GM23338 (cell line): ENCODE results near the gene SLC28A1. TPM values are rescaled to one million over a fixed set of nuclear protein-coding genes. Genes with fewer than 3 reads are reported as not detected.
A peak's percentile ranks its signal among the peaks of the same experiment; 100 is the strongest.

Experiments
- ATAC-seq: fragments of 200-7000 bp; cut with Tn5 transposase; 3 replicates; pipeline ENCODE4 v1.9.1; 2020
- DNase-seq: peaks from one replicate; pipeline ENCODE4 v3.0.0-alpha.2; 2015; ENCODE audit warnings: low spot score
- H2AFZ ChIP-seq: fragments of 200-600 bp; sonication (generic); 2 replicates; pipeline ENCODE4 v1.8.0; 2016; ENCODE audit warnings: antibody characterized with exemption, mild to moderate bottlenecking, moderate library complexity
- H3F3A ChIP-seq: fragments of 200-600 bp; sonication (generic); replicated peaks from 2 replicates; pipeline ENCODE4 v1.8.0; 2017; ENCODE audit warnings: antibody characterized with exemption, mixed run types, low read depth
- H3K27ac ChIP-seq: fragments of 200-600 bp; sonication (generic); 2 replicates; pipeline ENCODE4 v1.6.1; 2016; ENCODE audit warnings: low read depth
- H3K27me3 ChIP-seq: fragments of 200-600 bp; sonication (generic); 2 replicates; pipeline ENCODE4 v1.8.0; 2016; ENCODE audit warnings: mild to moderate bottlenecking, mixed run types, moderate library complexity; ENCODE audit not compliant: insufficient read depth
- H3K36me3 ChIP-seq: fragments of 200-600 bp; sonication (generic); 2 replicates; pipeline ENCODE4 v1.8.0; 2016; ENCODE audit warnings: mild to moderate bottlenecking; ENCODE audit not compliant: insufficient read depth
- H3K4me1 ChIP-seq: fragments of 200-600 bp; sonication (generic); 2 replicates; pipeline ENCODE4 v1.8.0; 2016; ENCODE audit warnings: mild to moderate bottlenecking, moderate library complexity; ENCODE audit not compliant: insufficient read depth
- H3K4me2 ChIP-seq: fragments of 200-600 bp; sonication (generic); 2 replicates; pipeline ENCODE4 v1.7.1; 2017; ENCODE audit warnings: mixed run types
- H3K4me3 ChIP-seq: fragments of 200-600 bp; sonication (generic); 2 replicates; pipeline ENCODE4 v1.6.1; 2016; ENCODE audit warnings: mixed run types
- H3K79me2 ChIP-seq: fragments of 200-600 bp; sonication (generic); replicated peaks from 2 replicates; pipeline ENCODE4 v1.8.0; 2017; ENCODE audit warnings: mild to moderate bottlenecking; ENCODE audit not compliant: insufficient read depth
- H3K9me2 ChIP-seq: fragments of 200-600 bp; sonication (generic); 2 replicates; pipeline ENCODE4 v1.8.0; 2017; ENCODE audit not compliant: insufficient read depth
- H4K20me1 ChIP-seq: fragments of 200-600 bp; sonication (generic); replicated peaks from 2 replicates; pipeline ENCODE4 v1.8.0; 2017; ENCODE audit warnings: mild to moderate bottlenecking; ENCODE audit not compliant: insufficient read depth
- H3K27ac Mint-ChIP-seq: 2 replicates; pipeline ENCODE4 v1.8.0; 2020; ENCODE audit warnings: inconsistent platforms, mild to moderate bottlenecking, moderate library complexity, mixed read lengths
- H3K27me3 Mint-ChIP-seq: 3 replicates; pipeline ENCODE4 v1.8.0; 2022; ENCODE audit warnings: low read depth, mild to moderate bottlenecking, moderate library complexity, mixed read lengths, inconsistent platforms; ENCODE audit not compliant: insufficient read depth, poor library complexity
- H3K36me3 Mint-ChIP-seq: 3 replicates; pipeline ENCODE4 v1.8.0; 2021; ENCODE audit warnings: low read depth, mild to moderate bottlenecking, inconsistent platforms, moderate library complexity, mixed read lengths
- H3K4me1 Mint-ChIP-seq: 3 replicates; pipeline ENCODE4 v1.8.0; 2020; ENCODE audit warnings: mild to moderate bottlenecking, inconsistent platforms, mixed read lengths
- H3K4me3 Mint-ChIP-seq: 3 replicates; pipeline ENCODE4 v1.8.0; 2021; ENCODE audit warnings: moderate library complexity, mild to moderate bottlenecking, inconsistent platforms, mixed read lengths
- H3K9me3 Mint-ChIP-seq: 3 replicates; pipeline ENCODE4 v1.8.0; 2020; ENCODE audit warnings: moderate library complexity, mild to moderate bottlenecking, inconsistent platforms, mixed read lengths
- CREB1 ChIP-seq: fragments of 250-450 bp; sonication (Bioruptor Pico); IDR thresholded peaks from 2 replicates; pipeline ENCODE4 v1.5.0; 2020; ENCODE audit warnings: low read depth, mild to moderate bottlenecking, moderate library complexity
- CTCF ChIP-seq, 2 experiments: fragments of 200-600 bp in 1 of 2; sonication (generic) in 1 of 2; conservative IDR thresholded peaks; 2 replicates each; pipeline versions ENCODE4 v1.5.1 to v1.6.1; 2016 to 2017; ENCODE audit warnings: antibody characterized with exemption in 2 of 2, low read depth in 2 of 2, mild to moderate bottlenecking in 2 of 2, moderate library complexity in 1 of 2
- ETS1 ChIP-seq: IDR thresholded peaks from 2 replicates; pipeline ENCODE4 v1.6.1; 2016; ENCODE audit warnings: antibody characterized with exemption
- EZH2 ChIP-seq: fragments of 200-600 bp; sonication (generic); IDR thresholded peaks from one replicate; pipeline ENCODE4 v1.8.0; 2017; ENCODE audit warnings: antibody characterized with exemption, mild to moderate bottlenecking, low read depth; ENCODE audit not compliant: unreplicated experiment
- JUNB ChIP-seq: IDR thresholded peaks from one replicate; pipeline ENCODE4 v1.6.1; 2016; ENCODE audit warnings: antibody characterized with exemption; ENCODE audit not compliant: unreplicated experiment
- NANOG ChIP-seq: IDR thresholded peaks from 2 replicates; pipeline ENCODE4 v1.6.1; 2016; ENCODE audit warnings: antibody characterized with exemption, borderline replicate concordance
- STAT1 ChIP-seq: IDR thresholded peaks from one replicate; pipeline ENCODE4 v1.6.1; 2016; ENCODE audit warnings: antibody characterized with exemption; ENCODE audit not compliant: unreplicated experiment
- ZNF114 ChIP-seq: fragments of 250-450 bp; sonication (Bioruptor Pico); IDR thresholded peaks from 2 replicates; pipeline ENCODE4 v1.5.0; 2020; ENCODE audit warnings: mild to moderate bottlenecking, moderate library complexity
- polyA plus RNA-seq: library from polyadenylated mRNA; unstranded; fragments of >200 nt; fragmentation: Nextera tagmentation; extraction: Ambion mirVana; gene quantifications from 2 replicates; pipeline ENCODE4 v1.2.1, GENCODE V29; 2016
- total RNA-seq: library from RNA; depleted of rRNA; stranded (reverse); fragments of >200 nt; shearing (Covaris generic); gene quantifications from 2 replicates; pipeline ENCODE4 v1.2.3, GENCODE V29; 2014

The SLC28A1 gene
- total and polyA plus RNA-seq, 2 experiments from 2014 or later: not detected

GRCh38 chr15:84878504-84878903 lies 6.0 kb upstream of the SLC28A1 start:
- Histone ChIP-seq H3K36me3 (no peaks in the 10 kb centered on the region), H3K4me1 (no peaks in the 10 kb centered on the region; the same call in none of the 2 replicates), H2AFZ (peak overlapping the region; percentile 64; the same call in 1 of the 2 replicates), H3K27ac (no peak overlapping the region), H3K27me3 (no peaks in the 10 kb centered on the region), H3K4me3 (no peak overlapping the region), H3F3A (peaks cover 7% of the 10 kb centered on the region; the same call in 1 of the 2 replicates), H4K20me1 (no peaks in the 10 kb centered on the region), H3K9me2 (no peaks in the 10 kb centered on the region), H3K4me2 (no peak overlapping the region), H3K79me2 (no peaks in the 10 kb centered on the region)
- Mint-ChIP-seq H3K4me1 (peaks cover 14% of the 10 kb centered on the region), H3K27me3 (peaks cover 6% of the 10 kb centered on the region), H3K4me3 (no peak overlapping the region), H3K27ac (no peak overlapping the region), H3K9me3 (no peaks in the 10 kb centered on the region), H3K36me3 (no peaks in the 10 kb centered on the region)
- ATAC-seq (peak; percentile 93), DNase-seq (peak; percentile 91)
- TF ChIP-seq ETS1 (no peak), CTCF (conservative IDR thresholded peaks at IDR 0.05; ENCODE audit: low read depth in 2 of 2) (peak; percentile 78 to 94)

- Mint-ChIP-seq H3K9me3 (no peaks in the 10 kb centered on the region), H3K27ac (no peak overlapping the region), H3K4me3 (no peak overlapping the region), H3K27me3 (peaks cover 6% of the 10 kb centered on the region), H3K36me3 (no peaks in the 10 kb centered on the region), H3K4me1 (peaks cover 14% of the 10 kb centered on the region)
- Histone ChIP-seq H3K36me3 (no peaks in the 10 kb centered on the region), H2AFZ (no peak overlapping the region), H3K9me2 (no peaks in the 10 kb centered on the region), H3K4me3 (no peak overlapping the region), H3K27me3 (no peaks in the 10 kb centered on the region), H3K27ac (no peak overlapping the region), H3K4me2 (no peak overlapping the region), H3K4me1 (no peaks in the 10 kb centered on the region; the same call in none of the 2 replicates), H3K79me2 (no peaks in the 10 kb centered on the region), H4K20me1 (no peaks in the 10 kb centered on the region), H3F3A (peaks cover 7% of the 10 kb centered on the region; the same call in 1 of the 2 replicates)
- DNase-seq (no peak), ATAC-seq (no peak)
- no peak for TF ChIP-seq NANOG
- no peak for TF ChIP-seq EZH2
- TF ChIP-seq ETS1: no peak
- TF ChIP-seq CREB1: no peak
- no peak for TF ChIP-seq CTCF (conservative IDR thresholded peaks at IDR 0.05; ENCODE audit: low read depth in 2 of 2)
- TF ChIP-seq ZNF114: no peak
- TF ChIP-seq STAT1: no peak
- TF ChIP-seq JUNB: no peak
Observed at GRCh38 chr15:84879088-84879780, 5.2 kb upstream of the SLC28A1 start.
